PC-3 (cell line): ENCODE measurements around the gene CAMK1D.

Source experiments
- EZH2 ChIP-seq: fragments of 300-600 bp; sonication (generic); IDR thresholded peaks from one replicate; pipeline ENCODE4 v1.6.1; 2017; ENCODE audit warnings: antibody characterized with exemption, mild to moderate bottlenecking, low read length; ENCODE audit not compliant: unreplicated experiment
- TF ChIP-seq, protein P1 (sequence below): fragments of 300-600 bp; sonication (generic); conservative IDR thresholded peaks from 2 replicates; pipeline ENCODE4 v1.5.1; 2017; ENCODE audit warnings: antibody characterized with exemption, low read depth, mild to moderate bottlenecking, low read length

DNA sequence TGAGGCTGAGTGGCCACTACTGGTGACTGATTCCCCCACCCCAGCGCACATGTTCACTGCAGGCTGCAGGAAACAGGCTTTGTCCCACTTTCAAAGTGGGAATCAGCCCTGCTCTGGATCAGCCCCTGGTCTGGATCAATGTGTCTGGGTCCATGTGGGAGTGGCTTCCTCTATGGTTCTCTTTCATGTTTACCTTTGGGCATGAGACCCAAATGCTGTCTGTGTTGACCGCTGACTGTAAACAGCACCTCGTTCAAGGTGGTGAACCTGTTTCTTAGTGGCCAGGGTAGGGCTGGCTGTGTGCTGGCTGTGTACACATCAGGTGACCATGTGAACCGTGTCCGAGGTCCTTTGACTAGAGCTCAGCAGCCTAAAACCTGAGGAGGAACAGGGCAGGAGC, 121.8 kb downstream of the CAMK1D start:
- TF ChIP-seq, protein P1, sequence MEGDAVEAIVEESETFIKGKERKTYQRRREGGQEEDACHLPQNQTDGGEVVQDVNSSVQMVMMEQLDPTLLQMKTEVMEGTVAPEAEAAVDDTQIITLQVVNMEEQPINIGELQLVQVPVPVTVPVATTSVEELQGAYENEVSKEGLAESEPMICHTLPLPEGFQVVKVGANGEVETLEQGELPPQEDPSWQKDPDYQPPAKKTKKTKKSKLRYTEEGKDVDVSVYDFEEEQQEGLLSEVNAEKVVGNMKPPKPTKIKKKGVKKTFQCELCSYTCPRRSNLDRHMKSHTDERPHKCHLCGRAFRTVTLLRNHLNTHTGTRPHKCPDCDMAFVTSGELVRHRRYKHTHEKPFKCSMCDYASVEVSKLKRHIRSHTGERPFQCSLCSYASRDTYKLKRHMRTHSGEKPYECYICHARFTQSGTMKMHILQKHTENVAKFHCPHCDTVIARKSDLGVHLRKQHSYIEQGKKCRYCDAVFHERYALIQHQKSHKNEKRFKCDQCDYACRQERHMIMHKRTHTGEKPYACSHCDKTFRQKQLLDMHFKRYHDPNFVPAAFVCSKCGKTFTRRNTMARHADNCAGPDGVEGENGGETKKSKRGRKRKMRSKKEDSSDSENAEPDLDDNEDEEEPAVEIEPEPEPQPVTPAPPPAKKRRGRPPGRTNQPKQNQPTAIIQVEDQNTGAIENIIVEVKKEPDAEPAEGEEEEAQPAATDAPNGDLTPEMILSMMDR = no peak
- TF ChIP-seq EZH2 = no peak
